OCI-LY3 (cell line): ENCODE data around the gene HSPB8.

ENCODE experiments used
- EZH2phosphoT487 ChIP-seq: fragments of 200-600 bp; shearing (Covaris generic); IDR thresholded peaks from 2 replicates; pipeline ENCODE4 v1.6.1; 2018; ENCODE audit warnings: antibody characterized with exemption, mixed run types, low read depth
- TF ChIP-seq, protein P1 (sequence below): fragments of 200-600, 300-600 bp; sonication (generic); IDR thresholded peaks from 2 replicates; pipeline ENCODE4 v1.5.1; 2014; ENCODE audit warnings: antibody characterized with exemption, low read length, low read depth

DNA sequence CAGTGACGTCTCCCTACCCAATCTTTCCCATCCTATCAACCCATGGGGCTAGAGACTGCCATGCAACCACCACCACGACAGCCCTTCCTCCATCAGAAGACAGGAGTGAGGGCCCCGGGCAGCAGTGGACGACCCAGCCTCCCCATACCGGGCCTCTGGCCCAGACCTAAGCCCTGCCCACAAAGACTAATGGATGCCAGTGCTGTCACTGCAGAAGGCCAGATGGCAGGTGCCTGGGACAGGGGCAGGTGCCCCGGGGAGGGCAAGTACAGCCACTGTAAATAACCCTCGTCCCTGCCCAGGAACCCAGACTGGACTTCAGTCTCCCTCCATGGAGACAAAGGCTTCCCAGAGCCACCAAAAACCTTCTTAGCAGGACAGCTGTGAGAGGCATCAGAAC is 20.3 kb upstream of the HSPB8 start:
- TF ChIP-seq, protein P1, sequence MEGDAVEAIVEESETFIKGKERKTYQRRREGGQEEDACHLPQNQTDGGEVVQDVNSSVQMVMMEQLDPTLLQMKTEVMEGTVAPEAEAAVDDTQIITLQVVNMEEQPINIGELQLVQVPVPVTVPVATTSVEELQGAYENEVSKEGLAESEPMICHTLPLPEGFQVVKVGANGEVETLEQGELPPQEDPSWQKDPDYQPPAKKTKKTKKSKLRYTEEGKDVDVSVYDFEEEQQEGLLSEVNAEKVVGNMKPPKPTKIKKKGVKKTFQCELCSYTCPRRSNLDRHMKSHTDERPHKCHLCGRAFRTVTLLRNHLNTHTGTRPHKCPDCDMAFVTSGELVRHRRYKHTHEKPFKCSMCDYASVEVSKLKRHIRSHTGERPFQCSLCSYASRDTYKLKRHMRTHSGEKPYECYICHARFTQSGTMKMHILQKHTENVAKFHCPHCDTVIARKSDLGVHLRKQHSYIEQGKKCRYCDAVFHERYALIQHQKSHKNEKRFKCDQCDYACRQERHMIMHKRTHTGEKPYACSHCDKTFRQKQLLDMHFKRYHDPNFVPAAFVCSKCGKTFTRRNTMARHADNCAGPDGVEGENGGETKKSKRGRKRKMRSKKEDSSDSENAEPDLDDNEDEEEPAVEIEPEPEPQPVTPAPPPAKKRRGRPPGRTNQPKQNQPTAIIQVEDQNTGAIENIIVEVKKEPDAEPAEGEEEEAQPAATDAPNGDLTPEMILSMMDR, result no peak
- TF ChIP-seq EZH2phosphoT487, result no peak
